UCSD-AML1 (cell line): ENCODE measurements around the gene ORC1.
A peak's percentile ranks its signal among the peaks of the same experiment; 100 is the strongest.

Source experiments
- DNase-seq: peaks from one replicate; lab custom pipeline; 2025; ENCODE audit not compliant: unreplicated experiment; lab: John Stamatoyannopoulos, UW

Gene ORC1

GRCh38 chr1:52404116-52404974 lies at the start of gene ORC1, which contains the start of gene PRPF38A:
Gene ORC1, minus strand, starts transcription at chr1:52404423. Its CDS starts 2,200 bp downstream, at chr1:52402223.
Gene PRPF38A, plus strand, starts transcription at chr1:52404602. Its CDS starts 148 bp downstream, at chr1:52404750.
- peak; percentile 96 for DNase-seq

GRCh38 chr1:52444463-52444862 lies 40.2 kb upstream of the ORC1 start:
- no peak for DNase-seq

- DNase-seq = no peak
Measured at GRCh38 chr1:52439976-52440375, 35.8 kb upstream of the ORC1 start.

- no peak for DNase-seq
Measured at GRCh38 chr1:52436817-52437216, 32.6 kb upstream of the ORC1 start.

GRCh38 chr1:52435650-52436049 lies 31.4 kb upstream of the ORC1 start:
- DNase-seq = no peak

GRCh38 chr1:52435211-52435610 lies 31.0 kb upstream of the ORC1 start:
- DNase-seq = no peak

- no peak for DNase-seq
Measured at GRCh38 chr1:52432807-52433206, 28.6 kb upstream of the ORC1 start.

GRCh38 chr1:52427152-52427551 lies 22.9 kb upstream of the ORC1 start:
- no peak for DNase-seq

GRCh38 chr1:52426371-52426770 lies 22.1 kb upstream of the ORC1 start:
- no peak for DNase-seq

- DNase-seq = no peak
Measured at GRCh38 chr1:52424813-52425212, 20.6 kb upstream of the ORC1 start.

GRCh38 chr1:52424231-52424636 lies 20.0 kb upstream of the ORC1 start:
- DNase-seq = peak; percentile 11

GRCh38 chr1:52423771-52424170 lies 19.5 kb upstream of the ORC1 start:
- DNase-seq = peak; percentile 15

- no peak for DNase-seq
Measured at GRCh38 chr1:52423055-52423454, 18.8 kb upstream of the ORC1 start.

- no peak for DNase-seq
Measured at GRCh38 chr1:52420713-52421112, 16.5 kb upstream of the ORC1 start.

- no peak for DNase-seq
Measured at GRCh38 chr1:52416811-52417210, 12.6 kb upstream of the ORC1 start.

GRCh38 chr1:52414942-52415341 lies 10.7 kb upstream of the ORC1 start:
- no peak for DNase-seq

- DNase-seq = no peak
Measured at GRCh38 chr1:52413410-52413989, 9.3 kb upstream of the ORC1 start.

- DNase-seq = no peak
Measured at GRCh38 chr1:52404975-52405338, 734 bp upstream of the ORC1 start.

GRCh38 chr1:52403566-52404115 lies 582 bp downstream of the ORC1 start:
- peak; percentile 68 for DNase-seq

GRCh38 chr1:52402860-52403240 lies 1.4 kb downstream of the ORC1 start:
- no peak for DNase-seq

- DNase-seq = no peak
Measured at GRCh38 chr1:52400131-52400530, 4.1 kb downstream of the ORC1 start.

- DNase-seq = no peak
Measured at GRCh38 chr1:52399629-52400028, 4.6 kb downstream of the ORC1 start.
